Inflammatory macrophage treated with lipopolysaccharide for 1 hour (primary cell): ENCODE results near the gene ELMO1.

ENCODE experiments used
- DNase-seq, 2 donors: peaks; one replicate each; pipeline ENCODE4 v3.0.0-alpha.2; 2020 to 2022

ELMO1 gene

GRCh38 chr7:37259319-37259821, 189.3 kb downstream of the ELMO1 start:
- peak; percentile 50 to 66 for DNase-seq

DNA sequence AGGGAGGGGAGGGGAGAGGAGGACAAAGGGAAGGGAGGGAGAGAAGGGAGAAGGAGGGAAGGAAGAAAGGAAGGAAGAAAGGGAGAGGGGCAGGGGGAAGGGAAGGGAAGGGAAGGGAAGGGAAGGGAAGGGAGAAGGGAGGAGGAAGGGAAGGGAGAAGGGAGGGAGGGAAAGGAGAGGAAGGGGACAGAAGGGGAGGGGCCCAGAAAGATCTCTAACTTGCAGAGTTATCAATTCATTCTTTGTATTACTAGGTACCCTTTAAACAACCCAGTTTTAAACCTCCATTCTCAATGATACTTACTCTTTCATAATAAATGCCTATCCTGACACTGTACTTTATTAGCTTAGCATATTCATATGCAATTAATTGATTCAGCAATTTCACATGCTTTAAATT, 192.0 kb downstream of the ELMO1 start:
- DNase-seq = no peak

GRCh38 chr7:37255327-37255944, 193.2 kb downstream of the ELMO1 start:
- DNase-seq = no peak

DNA sequence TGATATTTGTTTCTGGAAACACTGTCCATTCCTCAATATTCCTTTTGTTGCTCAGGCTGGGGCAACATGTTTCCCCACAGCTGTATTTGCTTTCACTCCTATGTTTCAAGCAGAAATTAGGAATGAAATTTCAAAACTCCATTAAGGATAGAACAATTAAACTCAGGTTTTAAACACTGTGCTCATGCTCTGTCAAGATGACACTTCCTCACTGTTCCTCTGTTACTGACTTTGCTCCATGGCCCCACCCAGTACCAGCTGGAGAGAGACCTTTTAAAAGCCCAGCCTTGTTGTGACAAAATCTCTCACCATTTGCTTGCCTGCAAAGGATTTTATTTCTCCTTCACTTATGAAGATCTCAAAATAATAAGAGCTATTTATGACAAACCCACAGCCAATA, 197.4 kb downstream of the ELMO1 start:
- DNase-seq = peak in 1 of 2 donors; percentile 41

DNA sequence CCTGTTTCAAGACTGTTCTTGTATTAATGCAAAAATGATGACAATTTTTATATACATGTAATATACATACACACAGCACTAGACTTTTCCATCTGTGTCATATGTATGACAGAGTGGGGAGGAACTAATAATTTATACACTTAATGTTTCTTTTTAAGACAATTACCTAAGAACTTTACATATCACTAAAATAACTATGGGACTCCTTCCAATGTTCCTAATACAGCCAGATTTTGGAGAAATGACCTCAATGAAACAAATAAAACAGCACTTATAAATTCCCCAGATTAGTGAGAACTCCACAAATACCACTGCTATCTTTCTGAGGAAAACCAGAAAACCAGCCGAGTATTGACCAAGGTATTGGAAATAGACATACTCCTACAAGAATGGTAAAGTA, 199.4 kb downstream of the ELMO1 start:
- DNase-seq = no peak

- no peak for DNase-seq
Measured at GRCh38 chr7:37248396-37248861, 200.2 kb downstream of the ELMO1 start.

- DNase-seq = peak; percentile 85
Measured at GRCh38 chr7:37247861-37248260, 200.8 kb downstream of the ELMO1 start.

DNA sequence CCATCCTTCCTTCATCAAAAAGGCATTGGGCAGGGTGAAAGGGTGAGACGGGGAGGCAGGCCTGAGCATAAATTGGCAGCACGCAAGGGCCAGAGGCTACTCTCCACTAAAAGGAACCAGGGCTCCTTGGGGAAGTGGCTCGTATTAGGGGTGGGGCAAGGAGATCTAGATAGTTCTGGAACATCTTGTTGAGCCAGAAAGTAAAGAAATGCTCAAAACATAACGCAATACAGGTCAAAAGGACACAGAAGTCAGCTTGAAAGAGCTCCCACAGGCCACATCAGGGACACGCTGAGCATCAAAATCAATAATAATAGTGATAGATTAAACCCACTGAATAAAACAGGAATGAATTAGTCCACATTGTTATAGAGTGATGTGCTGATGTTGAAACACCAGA, 203.1 kb downstream of the ELMO1 start:
- DNase-seq = peak in 1 of 2 donors; percentile 51

GRCh38 chr7:37236906-37237305, 211.8 kb downstream of the ELMO1 start:
- DNase-seq = no peak

DNA sequence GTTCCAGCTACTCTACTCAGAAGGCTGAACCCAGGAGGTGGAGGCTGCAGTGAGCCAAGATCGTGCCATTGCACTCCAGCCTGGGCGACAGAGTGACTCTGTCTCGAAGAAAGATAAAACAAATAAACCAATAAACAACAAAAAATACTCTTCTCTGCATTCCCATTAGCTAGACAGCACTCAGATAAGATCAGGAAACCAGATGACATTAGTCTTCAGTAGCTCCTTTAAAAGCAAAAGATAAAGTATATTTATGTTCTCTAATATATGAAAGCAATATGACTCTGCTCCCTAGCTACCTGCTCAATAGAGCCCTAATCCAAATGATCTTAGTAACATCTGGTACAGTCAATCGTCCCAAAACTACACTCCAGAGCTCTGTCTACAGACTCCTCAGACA, 212.9 kb downstream of the ELMO1 start:
- DNase-seq = no peak

- no peak for DNase-seq
Measured at GRCh38 chr7:37234928-37235327, 213.7 kb downstream of the ELMO1 start.

DNA sequence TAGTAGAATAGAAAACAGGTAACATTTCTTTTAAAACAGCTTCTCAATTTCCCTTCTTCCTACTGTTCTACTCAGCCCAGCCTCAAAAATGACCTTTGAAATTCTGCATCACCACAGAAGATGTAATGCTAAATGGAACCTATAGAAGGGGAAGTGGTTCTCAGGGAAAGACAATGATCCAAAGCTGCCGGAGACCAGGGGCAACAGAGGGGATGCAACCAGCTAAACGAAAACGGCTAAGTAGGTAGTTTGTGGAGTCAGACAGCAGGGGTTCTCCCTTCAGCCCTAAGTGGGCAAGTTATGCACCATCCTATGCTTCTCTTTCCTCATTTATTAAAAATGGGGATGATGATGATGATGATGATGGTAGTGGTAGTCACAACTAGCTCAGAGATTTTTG, 214.3 kb downstream of the ELMO1 start:
- DNase-seq = no peak

- DNase-seq = no peak
Measured at GRCh38 chr7:37231613-37232012, 217.1 kb downstream of the ELMO1 start.

DNA sequence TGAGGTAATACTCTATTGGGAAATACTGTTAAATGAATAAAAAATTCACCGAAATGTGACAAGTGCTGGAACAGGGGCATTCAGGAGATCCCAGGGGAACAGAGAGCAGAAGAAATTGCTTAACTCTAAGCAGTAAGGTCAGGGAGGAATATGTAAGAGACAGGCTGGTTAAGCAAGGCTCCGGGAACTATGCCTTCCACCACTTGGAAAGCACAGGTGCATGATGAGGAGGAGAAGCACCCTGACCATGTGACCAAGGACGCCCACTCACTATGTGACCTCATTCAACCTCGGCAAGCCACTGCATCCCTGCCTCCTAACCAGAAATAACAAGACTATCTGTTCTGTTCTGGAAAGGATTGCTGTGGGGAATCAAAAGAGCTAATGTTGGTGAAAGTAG, 218.4 kb downstream of the ELMO1 start:
- peak in 1 of 2 donors; percentile 68 for DNase-seq

- DNase-seq = no peak
Measured at GRCh38 chr7:37229381-37229780, 219.3 kb downstream of the ELMO1 start.

DNA sequence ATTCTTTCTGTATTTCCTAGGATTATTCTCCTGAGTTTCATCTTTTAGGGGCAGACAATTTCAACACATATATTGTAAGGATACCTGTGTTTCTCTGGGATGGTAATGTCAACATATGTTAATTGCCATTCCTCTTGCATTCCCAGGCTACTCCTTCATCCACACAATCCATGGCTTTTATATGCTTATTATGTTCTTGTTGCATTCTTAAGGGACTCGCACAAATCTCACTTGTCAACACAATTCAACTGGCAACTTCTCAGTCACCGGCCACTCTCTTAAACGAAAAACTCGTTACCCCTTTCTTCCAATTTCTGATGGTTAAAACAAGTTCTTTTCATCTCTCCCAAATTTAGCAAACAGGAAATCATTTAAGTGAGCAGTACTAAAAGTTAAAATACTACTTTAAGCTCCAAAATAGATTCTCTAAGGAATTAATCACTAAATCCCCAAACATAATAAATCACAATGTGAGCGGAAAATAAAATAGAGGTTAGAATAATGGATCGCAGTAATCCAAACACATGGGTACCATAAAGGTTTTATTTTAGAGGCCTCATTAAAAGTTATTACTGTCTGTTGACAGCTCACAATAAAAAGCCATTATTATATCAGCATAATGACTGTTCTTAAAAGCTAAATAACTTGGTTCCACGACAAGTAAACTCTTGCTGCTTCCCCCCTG, 223.2 kb downstream of the ELMO1 start:
- DNase-seq = no peak

- no peak for DNase-seq
Measured at GRCh38 chr7:37224746-37225145, 223.9 kb downstream of the ELMO1 start.

GRCh38 chr7:37220664-37221063, 228.0 kb downstream of the ELMO1 start:
- peak; percentile 60 to 81 for DNase-seq

DNA sequence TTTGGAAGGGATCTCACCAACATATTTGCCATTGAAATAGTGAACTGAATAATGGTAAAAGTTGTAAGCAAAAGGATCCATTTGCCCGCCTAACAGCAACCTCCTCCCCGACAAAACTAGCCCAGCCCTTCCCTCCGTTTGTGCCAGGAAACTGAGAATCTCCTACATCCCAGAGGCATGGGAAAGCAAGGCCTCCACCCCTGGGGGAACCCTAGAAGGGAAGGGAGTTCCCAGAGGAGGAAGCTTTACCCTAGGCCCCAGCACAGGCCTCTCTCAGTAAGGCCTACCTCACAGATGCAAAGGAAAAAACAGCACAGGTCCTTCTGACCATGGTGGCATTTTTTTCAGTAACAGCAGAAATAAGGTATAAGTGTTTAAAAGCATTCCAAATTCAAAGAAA, 229.7 kb downstream of the ELMO1 start:
- peak; percentile 39 to 63 for DNase-seq

- no peak for DNase-seq
Measured at GRCh38 chr7:37216923-37217322, 231.7 kb downstream of the ELMO1 start.

DNA sequence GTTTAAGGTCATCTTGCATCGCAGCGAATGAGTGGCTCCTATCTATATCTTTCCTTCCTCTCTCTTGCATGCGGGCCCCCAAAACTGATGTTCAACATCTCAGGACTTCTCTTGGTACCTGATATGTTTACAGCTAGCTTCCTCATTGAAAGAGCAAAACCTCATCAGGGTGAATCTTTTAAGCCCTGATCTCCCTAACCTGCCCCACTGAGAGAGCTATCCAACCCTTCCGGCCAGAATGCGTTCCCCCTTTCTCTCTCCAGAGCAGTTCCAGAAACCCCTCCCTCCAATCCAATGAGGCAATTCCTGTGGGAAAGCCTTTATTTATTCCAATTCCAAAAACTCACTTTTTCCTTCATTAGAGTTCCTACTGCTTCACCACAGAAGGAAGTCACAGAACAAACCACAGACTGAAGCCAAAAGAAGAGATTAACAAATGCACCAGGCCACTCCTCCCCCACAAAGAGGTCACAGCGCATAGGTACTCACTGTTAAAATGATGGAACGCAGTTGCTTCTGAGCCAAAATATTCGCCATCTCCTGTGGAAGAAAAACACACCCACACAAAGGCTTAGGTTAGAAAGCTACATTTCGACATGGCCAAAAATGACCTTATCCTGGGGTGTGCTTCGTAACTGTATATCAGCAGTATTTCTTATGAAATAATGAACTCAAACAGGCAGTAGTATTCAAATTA, 232.4 kb downstream of the ELMO1 start:
- peak; percentile 19 to 38 for DNase-seq

GRCh38 chr7:37215290-37215923, 233.3 kb downstream of the ELMO1 start:
- DNase-seq = no peak

GRCh38 chr7:37212556-37212955, 236.1 kb downstream of the ELMO1 start:
- no peak for DNase-seq
